ENCODE results near the gene ZNF277.

- no peak for TF ChIP-seq CTCF (IDR thresholded peaks at IDR 0.05)
- TF ChIP-seq ZFX (IDR thresholded peaks at IDR 0.05; ENCODE audit: borderline replicate concordance) = no peak
Measured at GRCh38 chr7:112167147-112167546, 39.3 kb upstream of the ZNF277 start.
